Right hindlimb (tissue), 1 donor: ENCODE data around the gene WDR86.

ENCODE experiments used
- DNase-seq: peaks from one replicate; pipeline ENCODE4 v3.0.0-alpha.2; 2018

WDR86 gene

GRCh38 chr7:151345576-151346469 is 64.0 kb downstream of the WDR86 start:
- DNase-seq = no peak

- no peak for DNase-seq
Observed at GRCh38 chr7:151343516-151343915, 66.3 kb downstream of the WDR86 start.

GRCh38 chr7:151342811-151343210 is 67.0 kb downstream of the WDR86 start:
- DNase-seq = no peak

GRCh38 chr7:151342102-151342646 is 67.7 kb downstream of the WDR86 start:
- no peak for DNase-seq

DNA sequence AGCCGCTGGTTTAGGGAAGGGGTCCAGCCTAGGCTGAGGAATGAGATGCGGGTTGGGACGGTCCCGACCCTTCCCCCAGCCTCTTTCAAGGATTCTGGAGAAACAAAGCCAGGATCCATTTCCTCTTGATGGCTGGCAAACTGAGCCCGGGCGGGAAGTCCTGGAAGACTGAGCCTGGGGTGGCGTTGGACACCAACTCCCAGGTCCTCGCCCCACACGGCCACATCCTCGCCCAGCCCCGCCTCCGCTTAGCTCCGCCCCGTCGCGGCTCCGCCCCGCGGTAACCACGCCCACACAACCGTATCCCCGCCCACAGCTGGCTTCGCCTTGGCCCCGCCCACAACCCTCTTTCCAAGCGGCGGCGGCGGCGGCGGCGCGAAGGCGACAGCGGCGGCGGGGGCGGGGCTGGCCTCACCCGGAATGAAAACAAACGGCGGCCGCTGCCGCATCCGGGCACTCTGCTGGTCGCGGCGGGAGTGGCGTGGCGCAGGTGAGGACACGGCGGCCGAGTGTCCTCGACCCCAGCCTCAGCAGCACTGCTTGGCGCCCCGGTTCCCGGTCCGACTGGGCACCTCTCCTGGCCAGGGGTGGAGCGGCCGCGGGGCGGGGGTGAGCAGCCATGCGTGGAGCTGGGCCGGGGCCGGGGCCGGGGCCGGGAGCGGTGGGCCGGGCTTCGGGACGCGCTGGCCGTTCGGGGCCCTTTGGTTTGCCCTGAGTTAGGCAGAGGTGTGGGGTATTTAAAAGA is 68.3 kb downstream of the WDR86 start, which contains the start of gene NUB1:
Gene NUB1 (plus strand): TSS at position 456 of the 745 bp plus-strand sequence. CDS start 3,538 bp downstream, outside the sequence.
- peak; percentile 92 for DNase-seq

GRCh38 chr7:151340794-151341356 is 69.0 kb downstream of the WDR86 start:
- DNase-seq = no peak

DNA sequence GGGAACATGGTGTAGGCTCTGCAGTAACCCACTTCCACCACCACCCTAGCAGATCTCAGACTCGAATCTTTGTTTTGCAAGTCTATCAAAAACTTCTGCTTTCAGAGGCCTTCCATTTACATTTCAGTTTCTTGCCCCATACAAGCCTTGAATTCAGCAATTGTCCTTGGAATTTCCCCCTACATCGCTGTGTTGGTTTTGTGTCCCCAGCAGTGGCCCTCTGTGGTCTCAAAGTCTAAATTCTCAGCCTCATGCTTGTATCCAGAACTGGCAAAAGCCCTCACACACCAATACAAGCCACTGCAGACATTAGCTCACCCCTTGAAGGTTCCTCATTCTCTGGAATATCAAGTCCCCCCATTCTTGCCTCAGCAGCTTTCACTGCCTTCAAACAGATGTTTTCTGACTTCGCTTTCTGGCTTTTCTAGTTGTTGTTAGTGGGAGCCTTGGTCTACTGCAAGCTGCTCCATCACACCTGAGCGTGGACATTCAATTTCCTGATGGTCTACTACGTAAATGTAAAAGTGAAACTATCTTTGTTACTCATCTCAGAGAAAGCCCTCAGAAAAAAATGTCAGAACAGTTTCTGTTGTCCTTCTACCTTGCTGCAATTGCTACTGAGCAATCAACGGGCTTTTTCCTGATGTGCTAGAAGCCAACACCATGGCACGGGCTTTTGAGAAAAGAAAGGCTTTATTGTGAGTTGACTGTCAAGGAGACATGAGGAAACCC is 70.0 kb downstream of the WDR86 start:
- no peak for DNase-seq

DNA sequence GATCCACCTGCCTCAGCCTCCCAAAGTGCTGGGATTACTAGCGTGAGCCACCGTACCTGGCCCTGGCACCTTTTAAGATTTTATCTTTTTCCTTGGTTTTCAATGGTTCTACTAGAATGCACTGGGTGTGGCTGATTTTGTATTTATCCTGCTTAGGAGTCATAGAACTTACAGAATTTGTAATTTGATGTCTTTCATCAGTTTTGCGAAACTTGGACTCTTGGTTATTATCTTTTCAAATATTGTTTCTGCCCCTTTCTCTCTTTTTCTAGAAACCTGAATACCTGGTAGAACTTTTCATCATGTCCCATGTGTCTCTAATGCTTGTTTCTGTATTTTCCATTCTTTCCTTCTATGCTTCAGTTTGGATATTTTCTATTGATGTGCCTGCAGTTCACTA is 71.0 kb downstream of the WDR86 start:
- DNase-seq = no peak

- DNase-seq = no peak
Observed at GRCh38 chr7:151337346-151337745, 72.5 kb downstream of the WDR86 start.

- DNase-seq = no peak
Observed at GRCh38 chr7:151336027-151336708, 73.7 kb downstream of the WDR86 start.

GRCh38 chr7:151334628-151335027 is 75.2 kb downstream of the WDR86 start:
- DNase-seq = no peak
